Testis (tissue), 2 donors: ENCODE results near the gene TREML1.
"Not testable (repeated sequence)": the region's sequence is repeated elsewhere in the genome, so short reads cannot be mapped to it uniquely, and the experiment has no call there.

Experiments used
- CTCF ChIP-seq, 3 experiments: fragments of 450-650 bp in 2 of 3; fragments of 200-600 bp in 1 of 3; sonication (generic) in 1 of 3; IDR thresholded peaks; one replicate each; pipeline ENCODE4 v1.5.1; 2016 to 2019; ENCODE audit warnings: antibody characterized with exemption in 3 of 3, mild to moderate bottlenecking in 2 of 3, moderate library complexity in 1 of 3
- POLR2A ChIP-seq: fragments of 450-650 bp; IDR thresholded peaks from one replicate; pipeline ENCODE4 v1.6.1; 2017; ENCODE audit warnings: antibody characterized with exemption, mild to moderate bottlenecking, moderate library complexity

DNA sequence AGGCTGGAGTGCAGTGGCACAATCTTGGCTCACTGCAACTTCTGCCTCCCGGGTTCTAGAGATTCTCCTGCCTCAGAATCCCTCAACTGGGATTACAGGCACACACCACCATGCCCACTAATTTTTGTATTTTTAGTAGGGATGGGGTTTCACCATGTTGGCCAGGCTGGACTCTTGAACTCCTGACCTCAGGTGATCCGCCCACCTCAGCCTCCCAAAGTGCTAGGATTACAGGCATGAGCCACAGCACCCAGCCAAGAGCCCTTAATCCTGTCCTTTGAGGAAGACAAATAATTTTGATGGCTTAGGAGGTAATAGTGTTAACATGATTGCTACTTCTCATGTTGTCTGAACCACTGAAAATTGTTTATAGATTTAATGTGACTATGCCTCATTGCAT is 39.1 kb downstream of the TREML1 start:
- not testable (repeated sequence) for TF ChIP-seq CTCF (IDR thresholded peaks at IDR 0.05); POLR2A
